Stimulated activated CD4-positive, alpha-beta T cell treated with anti-CD3 and anti-CD28 coated beads, TNF-alpha, amount 100 ng/mL, for 24 hours (primary cell): Measurements from ENCODE around the gene FHOD3.
"Not testable (repeated sequence)": the region's sequence is repeated elsewhere in the genome, so short reads cannot be mapped to it uniquely, and the experiment has no call there.

ENCODE experiments used
- DNase-seq, 3 experiments: peaks; one replicate each; pipeline ENCODE4 v3.0.0-alpha.2; 2020; ENCODE audit warnings: low read depth in 3 of 3

The FHOD3 gene

GRCh38 chr18:36706134-36706881 lies 408.8 kb downstream of the FHOD3 start:
- no peak for DNase-seq

GRCh38 chr18:36708366-36708765 lies 410.9 kb downstream of the FHOD3 start:
- no peak for DNase-seq

- no peak for DNase-seq
Measured at GRCh38 chr18:36709315-36709714, 411.8 kb downstream of the FHOD3 start.

GRCh38 chr18:36711014-36711725 lies 413.7 kb downstream of the FHOD3 start:
- DNase-seq: no peak

DNA sequence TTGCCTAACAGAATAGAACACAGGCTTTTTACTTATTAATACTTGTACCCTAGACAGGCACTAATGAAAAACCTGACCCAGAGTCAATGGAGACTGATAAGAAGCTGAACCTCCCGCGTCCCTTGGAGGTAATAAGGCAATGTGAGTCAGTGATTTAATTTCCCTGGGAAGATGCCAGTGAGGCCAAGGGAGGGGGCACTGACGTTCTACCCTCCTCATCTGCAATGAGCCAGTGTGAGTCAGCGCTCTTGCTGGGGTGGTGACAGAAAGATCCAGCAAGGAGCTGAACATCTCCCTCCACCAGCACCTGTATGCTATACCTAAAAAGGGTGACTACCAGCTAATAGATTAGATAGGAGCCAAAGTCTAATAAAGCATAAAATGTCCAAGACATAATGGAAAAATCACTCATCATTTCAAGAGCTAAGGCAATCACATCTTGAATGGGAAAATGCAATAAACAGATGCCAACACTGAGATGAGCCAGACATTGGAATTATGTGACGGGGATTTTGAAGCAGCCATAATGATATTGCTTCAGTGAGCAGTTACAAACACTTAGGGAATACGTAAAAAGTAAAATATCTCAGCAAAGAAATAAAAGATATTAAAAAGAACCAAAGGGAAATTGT lies 414.4 kb downstream of the FHOD3 start:
- DNase-seq: no peak

DNA sequence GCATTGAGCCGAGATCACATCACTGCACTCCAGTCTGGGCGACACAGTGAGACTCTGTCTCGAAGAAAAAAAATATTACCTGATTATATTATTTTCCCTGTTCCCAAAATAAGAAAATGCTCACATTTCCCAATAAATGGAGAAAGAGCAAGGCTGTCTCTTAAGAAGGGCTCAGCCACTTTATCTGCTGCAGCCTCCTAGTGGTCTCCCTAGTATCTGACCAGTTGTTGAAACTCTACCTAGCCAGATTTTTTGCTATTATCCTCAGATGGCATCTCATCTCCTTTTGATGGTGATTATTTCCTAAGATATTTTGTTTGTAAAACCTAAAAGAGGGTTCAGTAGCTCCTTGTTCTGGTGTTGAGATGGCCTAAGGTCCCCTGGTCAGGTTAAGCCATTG lies 417.0 kb downstream of the FHOD3 start:
- DNase-seq: no peak

- DNase-seq: no peak
Measured at GRCh38 chr18:36717422-36718110, 420.1 kb downstream of the FHOD3 start.

DNA sequence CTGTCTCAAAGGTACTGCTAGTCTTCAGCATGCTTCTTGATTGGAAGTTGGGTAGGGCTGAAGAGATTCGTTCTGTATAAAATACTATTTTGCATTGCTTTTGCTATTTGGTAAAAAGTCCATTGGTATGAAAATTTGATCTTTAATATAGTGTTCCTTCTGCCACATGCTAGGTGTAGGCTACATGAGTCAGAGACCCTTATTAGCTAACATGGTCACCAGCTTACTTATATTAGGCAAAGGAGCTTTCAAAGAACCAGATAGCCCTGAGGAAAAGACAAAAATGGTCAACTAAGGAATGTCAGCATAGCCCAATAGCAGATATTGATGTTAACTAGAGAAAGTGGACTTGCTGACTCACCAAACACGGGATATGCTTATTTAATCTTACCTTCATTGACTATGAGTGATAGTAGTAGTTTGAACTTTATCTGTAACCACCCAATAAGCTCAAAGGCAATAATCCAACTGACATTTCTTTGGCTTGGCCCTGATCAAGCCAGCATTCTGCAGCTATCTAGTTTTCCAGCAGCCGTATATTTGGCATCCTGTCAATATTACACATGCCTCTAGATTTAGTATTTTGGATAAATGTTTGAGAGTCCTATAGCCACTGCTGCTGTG lies 421.3 kb downstream of the FHOD3 start:
- no peak for DNase-seq

GRCh38 chr18:36719630-36720029 lies 422.1 kb downstream of the FHOD3 start:
- no peak for DNase-seq

DNA sequence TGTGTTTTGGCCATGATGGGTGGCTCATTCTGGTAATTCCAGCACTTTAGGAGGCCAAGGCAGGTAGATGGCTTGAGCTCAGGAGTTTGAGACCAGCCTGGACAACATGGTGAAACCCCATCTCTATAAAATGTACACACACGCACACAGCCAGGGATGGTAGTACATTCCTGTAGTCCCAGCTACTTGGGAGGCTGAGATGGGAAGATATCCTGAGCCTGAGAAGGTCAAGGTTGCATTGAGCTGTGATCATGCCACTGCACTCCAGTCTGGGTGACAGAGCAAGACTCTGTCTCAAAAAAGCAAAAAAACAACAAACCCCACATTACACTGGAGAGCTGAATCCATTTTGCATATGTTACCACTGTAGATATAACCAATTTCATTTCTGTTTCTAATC lies 423.8 kb downstream of the FHOD3 start:
- DNase-seq: not testable (repeated sequence)

DNA sequence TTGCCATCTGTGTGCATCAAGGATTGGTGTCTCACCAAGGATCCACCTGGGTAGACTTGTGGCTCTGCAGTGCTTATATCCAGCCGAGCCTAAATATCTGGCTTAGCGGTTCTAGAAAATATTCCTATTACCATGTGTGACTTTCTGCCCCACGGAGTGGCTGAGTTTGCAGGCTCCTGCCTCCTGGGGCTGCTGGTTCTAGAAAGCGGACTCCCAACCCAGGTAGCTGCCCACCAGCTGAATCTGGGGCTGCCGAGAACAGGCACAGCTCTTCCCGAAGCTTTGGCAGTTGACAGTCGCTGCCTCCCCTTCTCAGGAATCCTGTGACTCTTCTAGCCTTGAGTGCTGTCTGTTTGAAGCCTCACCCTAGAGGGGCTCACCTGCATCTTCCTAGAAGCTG lies 426.7 kb downstream of the FHOD3 start:
- DNase-seq: no peak

- DNase-seq: no peak
Measured at GRCh38 chr18:36724591-36725001, 427.1 kb downstream of the FHOD3 start.

DNA sequence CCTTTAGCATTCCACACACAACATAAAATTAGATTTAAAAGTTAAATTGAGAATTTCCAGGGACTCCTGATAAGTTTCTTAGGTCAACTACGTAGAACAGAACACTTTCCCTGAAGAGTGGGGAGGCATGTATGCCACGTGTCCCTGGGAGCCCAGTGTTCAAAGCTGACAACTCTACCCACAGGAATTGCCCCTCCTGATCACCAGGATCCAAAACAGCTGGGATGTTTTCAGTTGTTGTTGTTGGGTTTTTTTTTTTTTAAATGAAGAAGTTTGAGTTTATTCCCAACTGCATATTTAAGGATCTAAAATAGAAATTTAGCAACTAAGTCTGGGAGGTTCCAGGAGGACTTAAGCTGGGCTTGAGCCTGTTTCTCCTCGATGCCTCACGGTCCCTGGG lies 430.8 kb downstream of the FHOD3 start:
- DNase-seq: no peak

GRCh38 chr18:36729197-36729596 lies 431.7 kb downstream of the FHOD3 start:
- no peak for DNase-seq

GRCh38 chr18:36732264-36732663 lies 434.8 kb downstream of the FHOD3 start:
- no peak for DNase-seq

DNA sequence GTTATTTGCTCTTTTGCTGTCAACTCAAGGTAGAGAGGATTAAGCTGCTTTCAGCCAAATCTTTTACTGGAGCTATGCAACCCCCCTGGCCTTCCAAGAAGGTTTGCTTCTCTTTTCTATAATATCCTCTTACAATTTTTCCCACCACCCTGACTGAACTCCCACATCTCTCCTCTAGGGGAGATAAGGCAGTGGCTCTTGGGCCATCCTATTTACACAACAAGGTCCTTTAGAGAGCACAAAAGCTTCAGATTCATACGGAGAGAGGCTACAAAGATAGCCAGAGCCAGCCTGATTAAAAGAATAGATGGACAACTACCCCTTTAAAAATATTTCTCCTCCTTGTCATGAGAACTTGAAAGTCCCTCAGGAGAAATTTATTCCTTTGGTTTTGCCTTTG lies 435.6 kb downstream of the FHOD3 start:
- DNase-seq: no peak

DNA sequence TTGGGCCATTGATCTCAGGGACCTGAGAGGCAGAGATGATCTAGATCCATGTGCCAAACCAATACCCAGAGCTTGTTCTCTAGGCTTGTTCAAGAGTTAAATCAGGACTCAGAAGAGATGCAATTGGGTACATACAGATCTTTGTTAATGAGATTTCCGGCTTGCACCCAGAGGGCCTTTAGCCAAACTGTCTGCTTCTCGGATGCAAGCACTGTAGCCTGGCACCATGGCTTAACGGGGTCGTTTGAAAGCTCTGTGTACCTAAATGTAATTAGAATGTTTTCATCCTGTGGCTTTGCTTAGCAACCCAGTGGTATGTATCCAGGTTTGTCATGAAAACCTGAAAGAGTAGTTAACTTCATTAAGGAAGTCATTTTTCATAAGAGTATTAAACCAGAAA lies 437.1 kb downstream of the FHOD3 start:
- no peak for DNase-seq

DNA sequence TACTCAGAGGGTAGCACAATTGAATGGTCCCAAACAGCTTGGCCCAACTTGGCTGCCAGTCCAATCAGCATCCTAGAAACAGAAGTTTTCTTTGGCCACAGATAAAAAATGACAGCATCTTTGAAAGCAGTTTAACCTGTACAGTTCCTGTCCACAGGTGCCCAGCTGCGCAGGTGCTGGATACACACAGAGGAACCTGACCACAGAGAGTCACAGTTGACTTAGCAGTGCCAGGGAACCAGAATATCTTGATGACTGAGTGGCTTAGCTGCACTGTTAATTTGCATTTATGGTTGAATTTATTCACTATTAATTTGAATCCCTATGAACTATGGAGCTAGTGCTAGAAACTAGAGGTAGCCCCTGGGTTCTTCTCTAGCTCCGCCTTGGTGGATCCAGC lies 437.6 kb downstream of the FHOD3 start:
- DNase-seq: no peak

- DNase-seq: no peak
Measured at GRCh38 chr18:36736094-36736493, 438.6 kb downstream of the FHOD3 start.

GRCh38 chr18:36737316-36737715 lies 439.8 kb downstream of the FHOD3 start:
- DNase-seq: no peak

GRCh38 chr18:36744261-36744876 lies 446.9 kb downstream of the FHOD3 start:
- no peak for DNase-seq
